H1 (cell line): Measurements from ENCODE around the gene CTAGE4. TPM values are rescaled to one million over a fixed set of nuclear protein-coding genes. Genes with fewer than 3 reads are reported as not detected.
"Not testable (repeated sequence)": the region's sequence is repeated elsewhere in the genome, so short reads cannot be mapped to it uniquely, and the experiment has no call there.

Source experiments
- CTCF ChIA-PET: fragments of 300-600 bp; sonication (Branson Sonifier 250); formaldehyde crosslinking; loops from one replicate; lab custom pipeline; 2021; ENCODE audit not compliant: partially characterized antibody; lab: Charles Lee
- POLR2A ChIA-PET: fragments of 300-600 bp; sonication (Branson Sonifier 250); formaldehyde crosslinking; loops from one replicate; lab custom pipeline; 2021; ENCODE audit warnings: inconsistent platforms; ENCODE audit not compliant: partially characterized antibody; lab: Charles Lee
- DNase-seq, 2 experiments: peaks; one replicate each; pipeline versions ENCODE4 v3.0.0 to v3.0.0-alpha.2; 2010 to 2022; ENCODE audit warnings: low spot score in 2 of 2, low read depth in 1 of 2, mixed read lengths in 1 of 2
- FAIRE-seq: peaks from 2 replicates; lab custom pipeline; 2011; peaks lifted over from hg19 to GRCh38; lab: Jason Lieb, UNC
- H2AFZ ChIP-seq: 2 replicates; pipeline ENCODE4 v1.8.1; 2012; ENCODE audit warnings: low read length, inconsistent platforms
- H2AK5ac ChIP-seq: 2 replicates; pipeline ENCODE4 v1.6.1; 2013; ENCODE audit warnings: low read depth, low read length
- H2BK120ac ChIP-seq: replicated peaks from 2 replicates; pipeline ENCODE3; 2013; ENCODE audit warnings: low read depth, low read length, inconsistent platforms
- H2BK12ac ChIP-seq: 2 replicates; pipeline ENCODE4 v1.6.1; 2013; ENCODE audit warnings: low read depth, low read length
- H2BK15ac ChIP-seq: 2 replicates; pipeline ENCODE4 v1.6.1; 2013; ENCODE audit warnings: low read length
- H2BK20ac ChIP-seq: 2 replicates; pipeline ENCODE4 v1.6.1; 2013; ENCODE audit warnings: low read length
- H2BK5ac ChIP-seq: 2 replicates; pipeline ENCODE4 v1.6.1; 2013; ENCODE audit warnings: low read depth, low read length
- H3K14ac ChIP-seq: 2 replicates; pipeline ENCODE4 v1.6.1; 2013; ENCODE audit warnings: inconsistent platforms; ENCODE audit not compliant: insufficient read length
- H3K18ac ChIP-seq: 2 replicates; pipeline ENCODE4 v1.6.1; 2013; ENCODE audit warnings: low read length; ENCODE audit errors: extremely low read depth
- H3K23ac ChIP-seq: 2 replicates; pipeline ENCODE4 v1.6.1; 2013; ENCODE audit warnings: inconsistent platforms; ENCODE audit not compliant: insufficient read length
- H3K23me2 ChIP-seq: 2 replicates; pipeline ENCODE4 v1.6.1; 2013; ENCODE audit warnings: low read depth, low read length
- H3K27ac ChIP-seq: 2 replicates; pipeline ENCODE4 v1.6.1; 2011; ENCODE audit warnings: low read depth, low read length, inconsistent platforms
- H3K27me3 ChIP-seq, 4 experiments: replicated peaks in 1 of 4; 1 replicate in 1 of 4; 2 replicates in 3 of 4; pipeline versions ENCODE4 v1.6.1 to v1.8.1; 2011 to 2013; ENCODE audit warnings: low read length in 3 of 4, mild to moderate bottlenecking in 3 of 4, inconsistent platforms in 2 of 4, mixed read lengths in 2 of 4, moderate library complexity in 1 of 4; ENCODE audit not compliant: control insufficient read depth in 3 of 4, insufficient read depth in 3 of 4; ENCODE audit errors: extremely low read depth in 1 of 4
- H3K36me3 ChIP-seq, 4 experiments: 2 replicates each; pipeline versions ENCODE4 v1.6.1 to v1.8.1; 2011 to 2013; ENCODE audit warnings: mild to moderate bottlenecking in 4 of 4, low read length in 3 of 4, moderate library complexity in 2 of 4, control low read depth in 1 of 4, inconsistent platforms in 1 of 4; ENCODE audit not compliant: insufficient read depth in 4 of 4, control insufficient read depth in 2 of 4
- H3K4ac ChIP-seq: replicated peaks from 2 replicates; pipeline ENCODE3; 2013; ENCODE audit warnings: low read length, low read depth, mixed read lengths, inconsistent platforms; ENCODE audit not compliant: insufficient read length
- H3K4me1 ChIP-seq, 4 experiments: replicated peaks in 1 of 4; 1 replicate in 1 of 4; 2 replicates in 3 of 4; pipeline versions ENCODE4 v1.6.1 to v1.8.1; 2011 to 2013; ENCODE audit warnings: low read length in 3 of 4, inconsistent platforms in 2 of 4, mixed read lengths in 1 of 4; ENCODE audit not compliant: insufficient read depth in 4 of 4, control insufficient read depth in 3 of 4
- H3K4me2 ChIP-seq, 2 experiments: 2 replicates each; pipeline versions ENCODE4 v1.6.1 to v1.8.1; 2011 to 2013; ENCODE audit warnings: low read depth in 2 of 2, low read length in 2 of 2, control low read depth in 1 of 2, inconsistent platforms in 1 of 2, mild to moderate bottlenecking in 1 of 2; ENCODE audit not compliant: insufficient read depth in 1 of 2
- H3K4me3 ChIP-seq, 4 experiments: fragments of 200-600, 300-600 bp in 1 of 4; sonication (generic), shearing (Covaris generic), sonication (Bioruptor Twin) in 1 of 4; 2 replicates each; pipeline versions ENCODE4 v1.5.1 to v1.8.1; 2011 to 2016; ENCODE audit warnings: low read length in 4 of 4, low read depth in 3 of 4, control low read depth in 2 of 4, inconsistent platforms in 2 of 4, mild to moderate bottlenecking in 2 of 4, mixed read lengths in 1 of 4, moderate library complexity in 1 of 4; ENCODE audit not compliant: insufficient read depth in 2 of 4; ENCODE audit errors: extremely low read depth in 1 of 4
- H3K56ac ChIP-seq: replicated peaks from 2 replicates; pipeline ENCODE3; 2013; ENCODE audit warnings: low read depth, mild to moderate bottlenecking, mixed read lengths, low read length, inconsistent platforms; ENCODE audit not compliant: insufficient read length
- H3K79me1 ChIP-seq: 2 replicates; pipeline ENCODE4 v1.6.1; 2013; ENCODE audit warnings: low read depth, low read length, control low read depth
- H3K79me2 ChIP-seq, 2 experiments: 2 replicates each; pipeline versions ENCODE4 v1.6.1 to v1.8.1; 2012 to 2013; ENCODE audit warnings: low read length in 2 of 2, mild to moderate bottlenecking in 2 of 2, inconsistent platforms in 1 of 2; ENCODE audit not compliant: insufficient read depth in 2 of 2, control insufficient read depth in 1 of 2
- H3K9ac ChIP-seq, 4 experiments: replicated peaks in 1 of 4; 1 replicate in 1 of 4; 2 replicates in 3 of 4; pipeline versions ENCODE4 v1.6.1 to v1.8.1; 2011 to 2013; ENCODE audit warnings: low read depth in 3 of 4, low read length in 3 of 4, control low read depth in 2 of 4, mild to moderate bottlenecking in 2 of 4, moderate library complexity in 2 of 4, inconsistent platforms in 1 of 4; ENCODE audit errors: extremely low read depth in 1 of 4
- H3K9me3 ChIP-seq, 2 experiments: 2 replicates each; pipeline versions ENCODE4 v1.6.1 to v1.8.1; 2012 to 2013; ENCODE audit warnings: mild to moderate bottlenecking in 2 of 2, moderate library complexity in 2 of 2, control low read depth in 1 of 2, inconsistent platforms in 1 of 2, low read depth in 1 of 2, low read length in 1 of 2, mixed read lengths in 1 of 2; ENCODE audit not compliant: insufficient read depth in 2 of 2
- H4K20me1 ChIP-seq, 2 experiments: replicated peaks in 1 of 2; 2 replicates each; pipeline versions ENCODE3 to v1.8.1; 2011 to 2013; ENCODE audit warnings: inconsistent platforms in 2 of 2, low read length in 2 of 2, mild to moderate bottlenecking in 1 of 2; ENCODE audit not compliant: insufficient read depth in 2 of 2, control insufficient read depth in 1 of 2
- H4K5ac ChIP-seq: 2 replicates; pipeline ENCODE4 v1.6.1; 2013; ENCODE audit warnings: low read length, low read depth, mixed read lengths, inconsistent platforms; ENCODE audit not compliant: insufficient read length
- H4K8ac ChIP-seq: 2 replicates; pipeline ENCODE4 v1.8.0; 2013; ENCODE audit warnings: mild to moderate bottlenecking, moderate library complexity, low read length, inconsistent platforms; ENCODE audit not compliant: insufficient read depth; ENCODE audit errors: extremely low read depth
- H4K91ac ChIP-seq: replicated peaks from 2 replicates; pipeline ENCODE3; 2013; ENCODE audit warnings: low read length, mixed read lengths, inconsistent platforms; ENCODE audit not compliant: insufficient read length
- WGBS, 2 experiments: shearing (Covaris generic) in 1 of 2; methylation state at CpG; one replicate each; pipeline versions ENCODE4 v1.1.6 to v1.1.7; 2013 to 2015; ENCODE audit warnings: low lambda C conversion rate in 2 of 2, mixed read lengths in 2 of 2, inconsistent platforms in 1 of 2, low coverage in 1 of 2, missing lambda C conversion rate in 1 of 2; ENCODE audit not compliant: insufficient replicate concordance in 2 of 2, insufficient coverage in 1 of 2, insufficient read length in 1 of 2; ENCODE audit errors: extremely low coverage in 1 of 2, missing lambda C conversion rate in 1 of 2; 5-methylcytosine and 5-hydroxymethylcytosine counted together
- long read RNA-seq, 2 experiments: library from RNA in 1 of 2; library from capped mRNA in 1 of 2; stranded (forward); transcript quantifications; one replicate each; pipeline ENCODE4 v2.0.0, GENCODE V29; 2021; ENCODE audit warnings: inconsistent platforms in 1 of 2
- polyA minus RNA-seq, 3 experiments: library from RNA; depleted of rRNA, polyadenylated mRNA; stranded (reverse); fragments of >200 nt; gene quantifications; 1 replicate in 2 of 3; 2 replicates in 1 of 3; pipeline ENCODE4 v1.2.3, GENCODE V29; 2011
- polyA plus RNA-seq, 7 experiments: library from polyadenylated mRNA; depleted of rRNA in 3 of 7; stranded (reverse) in 5 of 7; unstranded in 2 of 7; fragments of >200 nt in 5 of 7; fragments of 200-250 nt in 2 of 7; gene quantifications; 1 replicate in 5 of 7; 2 replicates in 1 of 7; 4 replicates in 1 of 7; pipeline versions ENCODE4 v1.2.1 to v1.2.3, GENCODE V29; 2011 to 2013; ENCODE audit warnings: missing spikeins in 2 of 7, mixed read lengths in 2 of 7
- total RNA-seq: library from RNA; stranded (reverse); fragmentation: NEBNext Ultra II Directional; extraction: Animal tissue kit (Norgen Biotek cat#: 25700); gene quantifications from 2 replicates; pipeline ENCODE4 v1.2.1, GENCODE V29; 2021

The CTAGE4 gene, protein sequence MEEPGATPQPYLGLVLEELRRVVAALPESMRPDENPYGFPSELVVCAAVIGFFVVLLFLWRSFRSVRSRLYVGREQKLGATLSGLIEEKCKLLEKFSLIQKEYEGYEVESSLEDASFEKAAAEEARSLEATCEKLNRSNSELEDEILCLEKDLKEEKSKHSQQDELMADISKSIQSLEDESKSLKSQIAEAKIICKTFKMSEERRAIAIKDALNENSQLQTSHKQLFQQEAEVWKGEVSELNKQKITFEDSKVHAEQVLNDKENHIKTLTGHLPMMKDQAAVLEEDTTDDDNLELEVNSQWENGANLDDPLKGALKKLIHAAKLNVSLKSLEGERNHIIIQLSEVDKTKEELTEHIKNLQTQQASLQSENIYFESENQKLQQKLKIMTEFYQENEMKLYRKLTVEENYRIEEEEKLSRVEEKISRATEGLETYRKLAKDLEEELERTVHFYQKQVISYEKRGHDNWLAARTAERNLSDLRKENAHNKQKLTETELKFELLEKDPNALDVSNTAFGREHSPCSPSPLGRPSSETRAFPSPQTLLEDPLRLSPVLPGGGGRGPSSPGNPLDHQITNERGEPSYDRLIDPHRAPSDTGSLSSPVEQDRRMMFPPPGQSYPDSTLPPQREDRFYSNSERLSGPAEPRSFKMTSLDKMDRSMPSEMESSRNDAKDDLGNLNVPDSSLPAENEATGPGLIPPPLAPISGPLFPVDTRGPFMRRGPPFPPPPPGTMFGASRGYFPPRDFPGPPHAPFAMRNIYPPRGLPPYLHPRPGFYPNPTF
- total RNA-seq (9.8 and 10.3 TPM in 2 replicates), polyA plus RNA-seq (2011; rRNA removed) (1.7 and 2.9 TPM in 2 replicates), polyA minus RNA-seq (2011; rRNA and poly(A)+ RNA removed) (5.1 and 5.4 TPM in 2 replicates)
- polyA plus RNA-seq (2011; cell fraction: cytosol; rRNA removed), result 2.6 TPM
- polyA plus RNA-seq (2011; cell fraction: nucleus; rRNA removed), result 10.0 TPM
- polyA plus RNA-seq (2012, experiment 1 of 2), result 4.3 to 9.3 TPM (median 6.2 TPM) in 4 replicates
- 0.79 TPM for polyA plus RNA-seq (2012, experiment 2 of 2)
- polyA plus RNA-seq (2013, experiment 1 of 2), result 7.8 TPM
- 6.7 TPM for polyA plus RNA-seq (2013, experiment 2 of 2)
- 3.4 TPM for polyA minus RNA-seq (2011; cell fraction: cytosol; rRNA and poly(A)+ RNA removed)
- 16.7 TPM for polyA minus RNA-seq (2011; cell fraction: nucleus; rRNA and poly(A)+ RNA removed)
- long read RNA-seq, experiment 1, partial matches to known transcripts, result 0 of 4 reads
- long read RNA-seq, experiment 1, other reads (novel, unspliced or antisense), result 0 of 4 reads
- long read RNA-seq, experiment 2, result 0 reads

DNA sequence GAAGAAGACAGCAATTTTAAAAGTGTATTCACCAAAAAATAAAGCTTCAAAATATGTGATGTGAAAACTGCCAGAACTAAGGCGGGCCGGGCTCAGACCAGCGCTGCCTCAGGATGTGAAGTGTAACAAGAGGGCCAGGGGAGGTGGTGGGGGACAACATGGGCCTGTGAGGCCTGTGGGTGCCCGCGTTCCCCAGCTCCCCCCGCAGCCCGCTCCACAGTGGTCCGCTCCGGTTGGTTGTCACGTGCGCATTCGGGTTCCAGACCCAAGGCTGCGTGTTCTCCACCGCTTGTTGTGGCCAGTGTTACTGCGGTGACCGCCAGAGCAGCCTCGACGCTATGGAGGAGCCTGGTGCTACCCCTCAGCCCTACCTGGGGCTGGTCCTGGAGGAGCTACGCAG, at the start of gene CTAGE4:
Gene CTAGE4, plus strand, starts transcription at position 301 of the 400 bp plus-strand sequence. Its CDS starts 38 bp downstream, at position 339.
- H3K36me3 ChIP-seq, H2BK12ac ChIP-seq, H2BK15ac ChIP-seq: not testable (repeated sequence)

More for the DNA sequence above, at the start of gene CTAGE4:
- H2BK120ac ChIP-seq, H3K4ac ChIP-seq, POLR2A ChIA-PET, H4K8ac ChIP-seq, FAIRE-seq, H3K18ac ChIP-seq, H3K56ac ChIP-seq, H3K23me2 ChIP-seq, H3K9ac ChIP-seq, H4K5ac ChIP-seq, H3K4me3 ChIP-seq, H2BK5ac ChIP-seq, H3K4me2 ChIP-seq, H3K4me1 ChIP-seq, H2AFZ ChIP-seq, H4K91ac ChIP-seq, H3K23ac ChIP-seq, H2AK5ac ChIP-seq, H3K27ac ChIP-seq, H3K79me2 ChIP-seq, H3K14ac ChIP-seq, DNase-seq, H4K20me1 ChIP-seq, H3K27me3 ChIP-seq, H2BK20ac ChIP-seq, CTCF ChIA-PET, H3K79me1 ChIP-seq, H3K9me3 ChIP-seq: not testable (repeated sequence)
- WGBS, 2 experiments, result no CpG with 5 or more reads among the region's 19 CpGs
